HepG2 (cell line): ENCODE measurements around the gene TRAPPC4. TPM values are rescaled to one million over a fixed set of nuclear protein-coding genes. Genes with fewer than 3 reads are reported as not detected.
A peak's percentile ranks its signal among the peaks of the same experiment; 100 is the strongest.

ENCODE experiments used
- ARNT2 ChIP-seq: sonication (generic); formaldehyde crosslinking; IDR thresholded peaks from 2 replicates; pipeline ENCODE4 v1.8.0; 2022; ENCODE audit warnings: mild to moderate bottlenecking, low read depth, missing genetic modification reagents, moderate library complexity
- BCLAF1 ChIP-seq: fragments of 450-650 bp; IDR thresholded peaks from 2 replicates; pipeline ENCODE4 v1.6.1; 2017; ENCODE audit warnings: mild to moderate bottlenecking
- GPN1 ChIP-seq: sonication (generic); formaldehyde crosslinking; IDR thresholded peaks from 2 replicates; pipeline ENCODE4 v1.5.1; 2020; ENCODE audit warnings: missing genetic modification reagents, borderline replicate concordance
- MED1 ChIP-seq: sonication (generic); formaldehyde crosslinking; IDR thresholded peaks from 2 replicates; pipeline ENCODE4 v1.4.0; 2020; ENCODE audit warnings: missing genetic modification reagents
- NFATC3 ChIP-seq: sonication (generic); formaldehyde crosslinking; IDR thresholded peaks from 2 replicates; pipeline ENCODE4 v1.5.1; 2020; ENCODE audit warnings: mild to moderate bottlenecking, missing genetic modification reagents
- NR1H2 ChIP-seq: sonication (generic); formaldehyde crosslinking; IDR thresholded peaks from 2 replicates; pipeline ENCODE4 v1.8.1; 2022; ENCODE audit warnings: low read depth, missing genetic modification reagents, borderline replicate concordance
- polyA plus RNA-seq, 8 experiments: library from polyadenylated mRNA; depleted of rRNA in 3 of 8; stranded (reverse) in 7 of 8; unstranded in 1 of 8; fragments of >200 nt; fragmentation: Illumina TruSeq in 4 of 8; extraction: Trizol in 4 of 8; gene quantifications; 2 replicates each; pipeline versions ENCODE4 v1.2.1 to v1.2.3, GENCODE V29; 2011 to 2016; ENCODE audit warnings: low read depth in 4 of 8, missing spikeins in 1 of 8, mixed read lengths in 1 of 8; ENCODE audit not compliant: insufficient read depth in 1 of 8
- total RNA-seq, 5 experiments: library from RNA; depleted of rRNA; stranded (reverse); fragments of >200 nt; fragmentation: Illumina TruSeq; extraction: Trizol; gene quantifications; 2 replicates each; pipeline ENCODE4 v1.2.3, GENCODE V29; 2016; ENCODE audit warnings: low read depth in 1 of 5
- TF ChIP-seq, protein P1 (sequence below): sonication (generic); formaldehyde crosslinking; IDR thresholded peaks from 2 replicates; pipeline ENCODE4 v1.8.0; 2022; ENCODE audit warnings: mild to moderate bottlenecking, missing genetic modification reagents
- TF ChIP-seq, protein P2 (sequence below): sonication (generic); formaldehyde crosslinking; IDR thresholded peaks from 2 replicates; pipeline ENCODE4 v1.5.1; 2020; ENCODE audit warnings: mild to moderate bottlenecking, missing genetic modification reagents
- TF ChIP-seq, protein P3 (sequence below): sonication (generic); formaldehyde crosslinking; IDR thresholded peaks from 2 replicates; pipeline ENCODE4 v1.9.0; 2021; ENCODE audit warnings: missing genetic modification reagents, mild to moderate bottlenecking, borderline replicate concordance
- TF ChIP-seq, protein P4 (sequence below): sonication (generic); formaldehyde crosslinking; conservative IDR thresholded peaks from 2 replicates; pipeline ENCODE4 v1.4.0; 2020; ENCODE audit warnings: missing genetic modification reagents
- TF ChIP-seq, protein P5 (sequence below): IDR thresholded peaks from 2 replicates; pipeline ENCODE4 v1.6.1; 2016; ENCODE audit warnings: low read depth, missing genetic modification reagents, missing compliant biosample characterization

Gene TRAPPC4
- total and polyA plus RNA-seq, 2 of the 13 experiments (the other 11 are each of a cell fraction or from before 2014, with no cell fraction given), result 97.4 to 140 TPM

- TF ChIP-seq GPN1 (CRISPR knock-in tag) (no peak), ARNT2 (CRISPR knock-in tag) (no peak), NR1H2 (CRISPR knock-in tag) (no peak), NFATC3 (CRISPR knock-in tag) (no peak), BCLAF1 (no peak), MED1 (peak; percentile 43; the same call in 1 of the 2 replicates)
- TF ChIP-seq, protein P1, sequence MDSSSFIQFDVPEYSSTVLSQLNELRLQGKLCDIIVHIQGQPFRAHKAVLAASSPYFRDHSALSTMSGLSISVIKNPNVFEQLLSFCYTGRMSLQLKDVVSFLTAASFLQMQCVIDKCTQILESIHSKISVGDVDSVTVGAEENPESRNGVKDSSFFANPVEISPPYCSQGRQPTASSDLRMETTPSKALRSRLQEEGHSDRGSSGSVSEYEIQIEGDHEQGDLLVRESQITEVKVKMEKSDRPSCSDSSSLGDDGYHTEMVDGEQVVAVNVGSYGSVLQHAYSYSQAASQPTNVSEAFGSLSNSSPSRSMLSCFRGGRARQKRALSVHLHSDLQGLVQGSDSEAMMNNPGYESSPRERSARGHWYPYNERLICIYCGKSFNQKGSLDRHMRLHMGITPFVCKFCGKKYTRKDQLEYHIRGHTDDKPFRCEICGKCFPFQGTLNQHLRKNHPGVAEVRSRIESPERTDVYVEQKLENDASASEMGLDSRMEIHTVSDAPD (CRISPR knock-in tag), result 0 out of 2 replicates have a peak, but pooled peaks have one; percentile 36
- TF ChIP-seq, protein P2, sequence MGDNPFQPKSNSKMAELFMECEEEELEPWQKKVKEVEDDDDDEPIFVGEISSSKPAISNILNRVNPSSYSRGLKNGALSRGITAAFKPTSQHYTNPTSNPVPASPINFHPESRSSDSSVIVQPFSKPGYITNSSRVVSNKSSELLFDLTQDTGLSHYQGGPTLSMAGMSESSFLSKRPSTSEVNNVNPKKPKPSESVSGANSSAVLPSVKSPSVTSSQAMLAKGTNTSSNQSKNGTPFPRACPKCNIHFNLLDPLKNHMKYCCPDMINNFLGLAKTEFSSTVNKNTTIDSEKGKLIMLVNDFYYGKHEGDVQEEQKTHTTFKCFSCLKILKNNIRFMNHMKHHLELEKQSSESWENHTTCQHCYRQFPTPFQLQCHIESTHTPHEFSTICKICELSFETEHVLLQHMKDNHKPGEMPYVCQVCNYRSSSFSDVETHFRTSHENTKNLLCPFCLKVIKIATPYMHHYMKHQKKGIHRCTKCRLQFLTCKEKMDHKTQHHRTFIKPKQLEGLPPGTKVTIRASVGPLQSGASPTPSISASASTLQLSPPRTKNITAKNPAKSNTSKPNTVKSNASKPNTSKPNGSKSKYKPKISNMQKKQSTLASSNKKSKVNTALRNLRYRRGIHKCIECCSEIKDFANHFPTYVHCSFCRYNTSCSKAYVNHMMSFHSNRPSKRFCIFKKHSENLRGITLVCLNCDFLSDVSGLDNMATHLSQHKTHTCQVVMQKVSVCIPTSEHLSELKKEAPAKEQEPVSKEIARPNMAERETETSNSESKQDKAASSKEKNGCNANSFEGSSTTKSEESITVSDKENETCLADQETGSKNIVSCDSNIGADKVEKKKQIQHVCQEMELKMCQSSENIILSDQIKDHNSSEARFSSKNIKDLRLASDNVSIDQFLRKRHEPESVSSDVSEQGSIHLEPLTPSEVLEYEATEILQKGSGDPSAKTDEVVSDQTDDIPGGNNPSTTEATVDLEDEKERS (CRISPR knock-in tag), result no peak
- TF ChIP-seq, protein P3, sequence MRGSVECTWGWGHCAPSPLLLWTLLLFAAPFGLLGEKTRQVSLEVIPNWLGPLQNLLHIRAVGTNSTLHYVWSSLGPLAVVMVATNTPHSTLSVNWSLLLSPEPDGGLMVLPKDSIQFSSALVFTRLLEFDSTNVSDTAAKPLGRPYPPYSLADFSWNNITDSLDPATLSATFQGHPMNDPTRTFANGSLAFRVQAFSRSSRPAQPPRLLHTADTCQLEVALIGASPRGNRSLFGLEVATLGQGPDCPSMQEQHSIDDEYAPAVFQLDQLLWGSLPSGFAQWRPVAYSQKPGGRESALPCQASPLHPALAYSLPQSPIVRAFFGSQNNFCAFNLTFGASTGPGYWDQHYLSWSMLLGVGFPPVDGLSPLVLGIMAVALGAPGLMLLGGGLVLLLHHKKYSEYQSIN (CRISPR knock-in tag), result no peak
- TF ChIP-seq, protein P4, sequence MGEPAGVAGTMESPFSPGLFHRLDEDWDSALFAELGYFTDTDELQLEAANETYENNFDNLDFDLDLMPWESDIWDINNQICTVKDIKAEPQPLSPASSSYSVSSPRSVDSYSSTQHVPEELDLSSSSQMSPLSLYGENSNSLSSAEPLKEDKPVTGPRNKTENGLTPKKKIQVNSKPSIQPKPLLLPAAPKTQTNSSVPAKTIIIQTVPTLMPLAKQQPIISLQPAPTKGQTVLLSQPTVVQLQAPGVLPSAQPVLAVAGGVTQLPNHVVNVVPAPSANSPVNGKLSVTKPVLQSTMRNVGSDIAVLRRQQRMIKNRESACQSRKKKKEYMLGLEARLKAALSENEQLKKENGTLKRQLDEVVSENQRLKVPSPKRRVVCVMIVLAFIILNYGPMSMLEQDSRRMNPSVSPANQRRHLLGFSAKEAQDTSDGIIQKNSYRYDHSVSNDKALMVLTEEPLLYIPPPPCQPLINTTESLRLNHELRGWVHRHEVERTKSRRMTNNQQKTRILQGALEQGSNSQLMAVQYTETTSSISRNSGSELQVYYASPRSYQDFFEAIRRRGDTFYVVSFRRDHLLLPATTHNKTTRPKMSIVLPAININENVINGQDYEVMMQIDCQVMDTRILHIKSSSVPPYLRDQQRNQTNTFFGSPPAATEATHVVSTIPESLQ (CRISPR knock-in tag), result no peak
- TF ChIP-seq, protein P5, sequence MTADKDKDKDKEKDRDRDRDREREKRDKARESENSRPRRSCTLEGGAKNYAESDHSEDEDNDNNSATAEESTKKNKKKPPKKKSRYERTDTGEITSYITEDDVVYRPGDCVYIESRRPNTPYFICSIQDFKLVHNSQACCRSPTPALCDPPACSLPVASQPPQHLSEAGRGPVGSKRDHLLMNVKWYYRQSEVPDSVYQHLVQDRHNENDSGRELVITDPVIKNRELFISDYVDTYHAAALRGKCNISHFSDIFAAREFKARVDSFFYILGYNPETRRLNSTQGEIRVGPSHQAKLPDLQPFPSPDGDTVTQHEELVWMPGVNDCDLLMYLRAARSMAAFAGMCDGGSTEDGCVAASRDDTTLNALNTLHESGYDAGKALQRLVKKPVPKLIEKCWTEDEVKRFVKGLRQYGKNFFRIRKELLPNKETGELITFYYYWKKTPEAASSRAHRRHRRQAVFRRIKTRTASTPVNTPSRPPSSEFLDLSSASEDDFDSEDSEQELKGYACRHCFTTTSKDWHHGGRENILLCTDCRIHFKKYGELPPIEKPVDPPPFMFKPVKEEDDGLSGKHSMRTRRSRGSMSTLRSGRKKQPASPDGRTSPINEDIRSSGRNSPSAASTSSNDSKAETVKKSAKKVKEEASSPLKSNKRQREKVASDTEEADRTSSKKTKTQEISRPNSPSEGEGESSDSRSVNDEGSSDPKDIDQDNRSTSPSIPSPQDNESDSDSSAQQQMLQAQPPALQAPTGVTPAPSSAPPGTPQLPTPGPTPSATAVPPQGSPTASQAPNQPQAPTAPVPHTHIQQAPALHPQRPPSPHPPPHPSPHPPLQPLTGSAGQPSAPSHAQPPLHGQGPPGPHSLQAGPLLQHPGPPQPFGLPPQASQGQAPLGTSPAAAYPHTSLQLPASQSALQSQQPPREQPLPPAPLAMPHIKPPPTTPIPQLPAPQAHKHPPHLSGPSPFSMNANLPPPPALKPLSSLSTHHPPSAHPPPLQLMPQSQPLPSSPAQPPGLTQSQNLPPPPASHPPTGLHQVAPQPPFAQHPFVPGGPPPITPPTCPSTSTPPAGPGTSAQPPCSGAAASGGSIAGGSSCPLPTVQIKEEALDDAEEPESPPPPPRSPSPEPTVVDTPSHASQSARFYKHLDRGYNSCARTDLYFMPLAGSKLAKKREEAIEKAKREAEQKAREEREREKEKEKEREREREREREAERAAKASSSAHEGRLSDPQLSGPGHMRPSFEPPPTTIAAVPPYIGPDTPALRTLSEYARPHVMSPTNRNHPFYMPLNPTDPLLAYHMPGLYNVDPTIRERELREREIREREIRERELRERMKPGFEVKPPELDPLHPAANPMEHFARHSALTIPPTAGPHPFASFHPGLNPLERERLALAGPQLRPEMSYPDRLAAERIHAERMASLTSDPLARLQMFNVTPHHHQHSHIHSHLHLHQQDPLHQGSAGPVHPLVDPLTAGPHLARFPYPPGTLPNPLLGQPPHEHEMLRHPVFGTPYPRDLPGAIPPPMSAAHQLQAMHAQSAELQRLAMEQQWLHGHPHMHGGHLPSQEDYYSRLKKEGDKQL (CRISPR knock-in tag), result no peak
Observed at GRCh38 chr11:119057000-119057769, 38.6 kb downstream of the TRAPPC4 start, which contains the start of gene HYOU1 (continued).
